IPS DF 6.9 (cell line): Measurements from ENCODE around the gene NTS.

Experiments
- DNase-seq: peaks from one replicate; pipeline ENCODE4 v3.0.0-alpha.2; 2013; ENCODE audit warnings: low read depth, low spot score
- H3K27ac ChIP-seq: one replicate; pipeline ENCODE4 v1.5.1; 2013; ENCODE audit warnings: low read length, control low read depth
- H3K27me3 ChIP-seq: 2 replicates; pipeline ENCODE4 v1.6.1; 2013; ENCODE audit warnings: mild to moderate bottlenecking, low read length; ENCODE audit not compliant: control insufficient read depth, insufficient read depth
- H3K36me3 ChIP-seq: 2 replicates; pipeline ENCODE4 v1.6.1; 2013; ENCODE audit warnings: low read length; ENCODE audit not compliant: control insufficient read depth, insufficient read depth
- H3K4me1 ChIP-seq: 2 replicates; pipeline ENCODE4 v1.6.1; 2013; ENCODE audit warnings: low read length; ENCODE audit not compliant: control insufficient read depth, insufficient read depth
- H3K4me3 ChIP-seq: 2 replicates; pipeline ENCODE4 v1.5.1; 2013; ENCODE audit warnings: mild to moderate bottlenecking, low read length
- H3K9me3 ChIP-seq: 2 replicates; pipeline ENCODE4 v1.6.1; 2013; ENCODE audit warnings: low read length, inconsistent platforms; ENCODE audit not compliant: control insufficient read depth, insufficient read depth
- WGBS: extraction: QIAGEN DNeasy Blood & Tissue Kit; methylation state at CpG from one replicate; pipeline ENCODE4 v1.1.7; 2013; ENCODE audit warnings: mixed read lengths, missing lambda C conversion rate; ENCODE audit not compliant: insufficient read length, insufficient coverage; 5-methylcytosine and 5-hydroxymethylcytosine counted together

NTS gene

GRCh38 chr12:85920324-85920947 is 46.3 kb downstream of the NTS start:
- no peak for DNase-seq
- Histone ChIP-seq H3K27ac (no peak overlapping the region), H3K36me3 (no peaks in the 10 kb centered on the region), H3K4me1 (no peaks in the 10 kb centered on the region), H3K4me3 (no peak overlapping the region), H3K9me3 (no peaks in the 10 kb centered on the region), H3K27me3 (no peaks in the 10 kb centered on the region)
- no CpG with 5 or more reads among the region's 3 CpGs for WGBS

GRCh38 chr12:85923767-85924331 is 49.8 kb downstream of the NTS start:
- 100% methylated on average over 1 of the region's 1 CpG for WGBS
- H3K27ac ChIP-seq, result no peak overlapping the region
- no peak overlapping the region for H3K4me3 ChIP-seq

GRCh38 chr12:85927166-85927565 is 53.1 kb downstream of the NTS start:
- no peak overlapping the region for H3K27ac ChIP-seq
- no peaks in the 10 kb centered on the region for H3K9me3 ChIP-seq
- H3K4me3 ChIP-seq, result no peak overlapping the region
- DNase-seq, result no peak
- H3K27me3 ChIP-seq, result no peaks in the 10 kb centered on the region
- H3K36me3 ChIP-seq, result no peaks in the 10 kb centered on the region
- H3K4me1 ChIP-seq, result no peaks in the 10 kb centered on the region

More at GRCh38 chr12:85923767-85924331, 49.8 kb downstream of the NTS start:
- Histone ChIP-seq H3K4me1 (no peaks in the 10 kb centered on the region), H3K36me3 (no peaks in the 10 kb centered on the region), H3K9me3 (no peaks in the 10 kb centered on the region), H3K27me3 (no peaks in the 10 kb centered on the region)
- DNase-seq, result no peak
